ENCODE measurements around the gene KTN1. TPM values are rescaled to one million over a fixed set of nuclear protein-coding genes. Genes with fewer than 3 reads are reported as not detected.

The KTN1 gene
- total RNA-seq, 1 experiment from 2014 or later: 138 TPM

GRCh38 chr14:55620981-55621380 is 41.0 kb downstream of the KTN1 start:
- CTCF ChIA-PET: no interaction called here
- no peak for TF ChIP-seq CTCF (IDR thresholded peaks at IDR 0.05; ENCODE audit: insufficient read depth in 1 of 2, low read depth in 1 of 2, low read length in 1 of 2, severe bottlenecking in 1 of 2, unreplicated experiment in 1 of 2)
- Mint-ChIP-seq H3K27me3 (ENCODE audit: insufficient read depth, unreplicated experiment) (no peaks in the 10 kb centered on the region), H3K4me3 (ENCODE audit: unreplicated experiment) (no peak overlapping the region), H3K9me3 (ENCODE audit: unreplicated experiment) (peaks cover 19% of the 10 kb centered on the region), H3K4me1 (ENCODE audit: low read depth, unreplicated experiment) (no peaks in the 10 kb centered on the region), H3K27ac (ENCODE audit: unreplicated experiment) (no peak overlapping the region), H3K36me3 (ENCODE audit: insufficient read depth, unreplicated experiment) (peaks cover 78% of the 10 kb centered on the region)
- Histone ChIP-seq H3K4me3 (ENCODE audit: low read depth, low read length) (no peak overlapping the region), H3K4me1 (no peaks in the 10 kb centered on the region), H3K27me3 (replicated peaks; ENCODE audit: control insufficient read depth, insufficient read depth, low read length) (no peaks in the 10 kb centered on the region), H3K9me3 (peaks cover 11% of the 10 kb centered on the region), H3K36me3 (ENCODE audit: control insufficient read depth, insufficient read depth, low read length) (peaks cover 6% of the 10 kb centered on the region)
- POLR2A ChIA-PET: no interaction called here
- intact Hi-C loops (cut with micrococcal nuclease; ENCODE audit: unreplicated experiment): no loop called here
- BruUV-seq (replicated peaks): no TSS peak
- no peak for DNase-seq

- no peak overlapping the region for H3K4me3 Mint-ChIP-seq (ENCODE audit: unreplicated experiment)
- Histone ChIP-seq H3K4me3 (ENCODE audit: low read depth, low read length) (no peak overlapping the region), H3K36me3 (ENCODE audit: control insufficient read depth, insufficient read depth, low read length) (peaks cover 6% of the 10 kb centered on the region), H3K27me3 (replicated peaks; ENCODE audit: control insufficient read depth, insufficient read depth, low read length) (no peaks in the 10 kb centered on the region), H3K9me3 (peaks cover 11% of the 10 kb centered on the region), H3K4me1 (no peaks in the 10 kb centered on the region)
- TF ChIP-seq CTCF (IDR thresholded peaks at IDR 0.05; ENCODE audit: insufficient read depth in 1 of 2, low read depth in 1 of 2, low read length in 1 of 2, severe bottlenecking in 1 of 2, unreplicated experiment in 1 of 2): no peak
- H3K27ac Mint-ChIP-seq (ENCODE audit: unreplicated experiment): no peak overlapping the region
- H3K36me3 Mint-ChIP-seq (ENCODE audit: insufficient read depth, unreplicated experiment): peaks cover 74% of the 10 kb centered on the region
- no peaks in the 10 kb centered on the region for H3K27me3 Mint-ChIP-seq (ENCODE audit: insufficient read depth, unreplicated experiment)
- no peaks in the 10 kb centered on the region for H3K4me1 Mint-ChIP-seq (ENCODE audit: low read depth, unreplicated experiment)
- intact Hi-C loops (cut with micrococcal nuclease; ENCODE audit: unreplicated experiment): no loop called here
- no TSS peak for BruUV-seq (replicated peaks)
- ChIA-PET POLR2A (no interaction called here), CTCF (no interaction called here)
- peaks cover 19% of the 10 kb centered on the region for H3K9me3 Mint-ChIP-seq (ENCODE audit: unreplicated experiment)
- no peak for DNase-seq
Measured at GRCh38 chr14:55621391-55621790, 41.4 kb downstream of the KTN1 start.

GRCh38 chr14:55624913-55625312 is 44.9 kb downstream of the KTN1 start:
- H3K4me3 Mint-ChIP-seq (ENCODE audit: unreplicated experiment): no peak overlapping the region
- peaks cover 6% of the 10 kb centered on the region for H3K36me3 ChIP-seq (ENCODE audit: control insufficient read depth, insufficient read depth, low read length)
- H3K27me3 ChIP-seq (replicated peaks; ENCODE audit: control insufficient read depth, insufficient read depth, low read length): no peaks in the 10 kb centered on the region
- POLR2A ChIA-PET: no interaction called here
- no peak for TF ChIP-seq CTCF (IDR thresholded peaks at IDR 0.05; ENCODE audit: insufficient read depth in 1 of 2, low read depth in 1 of 2, low read length in 1 of 2, severe bottlenecking in 1 of 2, unreplicated experiment in 1 of 2)
- no peak overlapping the region for H3K27ac Mint-ChIP-seq (ENCODE audit: unreplicated experiment)
- peaks cover 7% of the 10 kb centered on the region for H3K9me3 ChIP-seq
- DNase-seq: no peak
- H3K36me3 Mint-ChIP-seq (ENCODE audit: insufficient read depth, unreplicated experiment): peaks cover 67% of the 10 kb centered on the region
- CTCF ChIA-PET: no interaction called here
- H3K27me3 Mint-ChIP-seq (ENCODE audit: insufficient read depth, unreplicated experiment): no peaks in the 10 kb centered on the region
- intact Hi-C loops (cut with micrococcal nuclease; ENCODE audit: unreplicated experiment): no loop called here
- H3K9me3 Mint-ChIP-seq (ENCODE audit: unreplicated experiment): peaks cover 12% of the 10 kb centered on the region
- H3K4me1 ChIP-seq: no peaks in the 10 kb centered on the region
- no peaks in the 10 kb centered on the region for H3K4me1 Mint-ChIP-seq (ENCODE audit: low read depth, unreplicated experiment)
- no peak overlapping the region for H3K4me3 ChIP-seq (ENCODE audit: low read depth, low read length)
- BruUV-seq (replicated peaks): no TSS peak
